HCT116 (cell line): Measurements from ENCODE around the gene HPD. TPM values are rescaled to one million over a fixed set of nuclear protein-coding genes. Genes with fewer than 3 reads are reported as not detected.

Experiments used
- ATAC-seq: fragments of 200-7000 bp; cut with Tn5 transposase; 2 replicates; pipeline ENCODE4 v1.9.1; 2020; ENCODE audit warnings: mild to moderate bottlenecking, moderate library complexity
- BruUV-seq: library from RNA; stranded (reverse); fragments of 400-500 nt; replicated peaks from 2 replicates; lab custom pipeline; 2021; lab: Mats Ljungman, UMichigan
- CTCF ChIA-PET: fragments of 300-600 bp; sonication (Branson Sonifier 250); formaldehyde crosslinking; loops from one replicate; lab custom pipeline; 2021; ENCODE audit warnings: antibody characterized with exemption; lab: Charles Lee
- POLR2A ChIA-PET: fragments of 300-600, 350-600 bp; sonication (Branson Sonifier 250); formaldehyde crosslinking; loops from one replicate; lab custom pipeline; 2021; ENCODE audit warnings: antibody characterized with exemption; lab: Charles Lee
- RAD21 ChIA-PET, 2 experiments: fragments of 300-600 bp; sonication (Branson Sonifier 250); formaldehyde crosslinking; loops; one replicate each; lab custom pipeline; 2023; ENCODE audit warnings: low total read pairs in 2 of 2; ENCODE audit not compliant: uncharacterized antibody in 2 of 2, unreplicated experiment in 2 of 2, low non-redundant PET in 1 of 2; lab: Charles Lee
- DNase-seq: peaks from one replicate; pipeline ENCODE4 v3.0.0-alpha.2; 2010; ENCODE audit warnings: low read depth, low spot score
- H2AFZ ChIP-seq: fragments of 200-600 bp; shearing (Covaris generic), sonication (generic); 2 replicates; pipeline ENCODE4 v1.6.1; 2017; ENCODE audit warnings: low read depth, mixed run types, mixed read lengths, antibody characterized with exemption, low read length; ENCODE audit not compliant: poor library complexity, severe bottlenecking
- H3K27ac ChIP-seq: 2 replicates; pipeline ENCODE4 v1.5.1; 2012; ENCODE audit warnings: low read depth, low read length
- H3K27me3 ChIP-seq: fragments of 200-600 bp; sonication (generic); 2 replicates; pipeline ENCODE4 v1.6.1; 2016; ENCODE audit warnings: mixed run types, low read length, mixed read lengths; ENCODE audit not compliant: insufficient read depth
- H3K36me3 ChIP-seq, 2 experiments: fragments of 200-500 bp in 1 of 2; fragments of 200-600 bp in 1 of 2; sonication (Bioruptor generic) in 1 of 2; sonication (generic) in 1 of 2; 2 replicates each; pipeline versions ENCODE4 v1.5.1 to v1.6.1; 2014 to 2016; ENCODE audit warnings: low read length in 2 of 2, inconsistent platforms in 1 of 2, mixed read lengths in 1 of 2, mixed run types in 1 of 2; ENCODE audit not compliant: insufficient read depth in 2 of 2, control insufficient read depth in 1 of 2
- H3K4me1 ChIP-seq, 2 experiments: fragments of 200-600 bp in 1 of 2; sonication (generic) in 1 of 2; 2 replicates each; pipeline versions ENCODE4 v1.5.1 to v1.6.1; 2012 to 2017; ENCODE audit warnings: low read length in 2 of 2, inconsistent platforms in 1 of 2, mild to moderate bottlenecking in 1 of 2, mixed read lengths in 1 of 2, mixed run types in 1 of 2, moderate library complexity in 1 of 2; ENCODE audit not compliant: insufficient read depth in 2 of 2, control insufficient read depth in 1 of 2
- H3K4me2 ChIP-seq: fragments of 200-600 bp; sonication (generic); 2 replicates; pipeline ENCODE4 v1.6.1; 2017; ENCODE audit warnings: mixed run types, low read length, mixed read lengths
- H3K4me3 ChIP-seq, 2 experiments: fragments of 200-600 bp in 1 of 2; sonication (generic) in 1 of 2; replicated peaks in 1 of 2; 2 replicates each; pipeline ENCODE4 v1.5.1; 2011 to 2016; ENCODE audit warnings: low read length in 2 of 2, control low read depth in 1 of 2, low read depth in 1 of 2, mild to moderate bottlenecking in 1 of 2, mixed read lengths in 1 of 2, mixed run types in 1 of 2
- H3K79me2 ChIP-seq: fragments of 200-600 bp; sonication (generic); 2 replicates; pipeline ENCODE4 v1.6.1; 2017; ENCODE audit warnings: mild to moderate bottlenecking, mixed run types, low read length, moderate library complexity, mixed read lengths; ENCODE audit not compliant: insufficient read depth
- H3K9ac ChIP-seq: fragments of 200-600 bp; sonication (generic); 2 replicates; pipeline ENCODE4 v1.6.1; 2016; ENCODE audit warnings: low read length, mixed read lengths
- H3K9me2 ChIP-seq: fragments of 200-600 bp; sonication (generic), shearing (Covaris generic); 2 replicates; pipeline ENCODE4 v1.6.1; 2017; ENCODE audit warnings: mixed run types, mild to moderate bottlenecking, moderate library complexity; ENCODE audit not compliant: insufficient read depth
- H3K9me3 ChIP-seq, 2 experiments: fragments of 200-500 bp in 1 of 2; fragments of 200-600 bp in 1 of 2; sonication (Bioruptor generic) in 1 of 2; sonication (generic) in 1 of 2; 2 replicates each; pipeline ENCODE4 v1.6.1; 2014 to 2017; ENCODE audit warnings: low read length in 2 of 2, mixed read lengths in 2 of 2, inconsistent platforms in 1 of 2, low read depth in 1 of 2, mild to moderate bottlenecking in 1 of 2, mixed run types in 1 of 2, moderate library complexity in 1 of 2; ENCODE audit not compliant: control insufficient read depth in 1 of 2, insufficient read depth in 1 of 2
- H4K20me1 ChIP-seq: fragments of 200-600 bp; sonication (generic), shearing (Covaris generic); 2 replicates; pipeline ENCODE4 v1.6.1; 2017; ENCODE audit warnings: mixed run types, mild to moderate bottlenecking, moderate library complexity; ENCODE audit not compliant: insufficient read depth
- CBX3 ChIP-seq: IDR thresholded peaks from 2 replicates; pipeline ENCODE4 v1.6.1; 2012; ENCODE audit warnings: low read depth
- CEBPB ChIP-seq: IDR thresholded peaks from 2 replicates; pipeline ENCODE4 v1.6.1; 2012; ENCODE audit warnings: low read depth
- EGR1 ChIP-seq: IDR thresholded peaks from 2 replicates; pipeline ENCODE4 v1.6.1; 2012; ENCODE audit warnings: low read depth
- ELF1 ChIP-seq: IDR thresholded peaks from 2 replicates; pipeline ENCODE4 v1.6.1; 2012; ENCODE audit warnings: low read depth, borderline replicate concordance
- EZH2phosphoT487 ChIP-seq: fragments of 200-600 bp; IDR thresholded peaks from 2 replicates; pipeline ENCODE4 v1.6.1; 2018; ENCODE audit warnings: antibody characterized with exemption, borderline replicate concordance
- FOSL1 ChIP-seq: IDR thresholded peaks from 2 replicates; pipeline ENCODE4 v1.6.1; 2012; ENCODE audit warnings: low read depth
- JUND ChIP-seq: IDR thresholded peaks from 2 replicates; pipeline ENCODE4 v1.6.1; 2012
- MAX ChIP-seq: IDR thresholded peaks from 2 replicates; pipeline ENCODE4 v1.6.1; 2012
- POLR2A ChIP-seq: IDR thresholded peaks from 2 replicates; pipeline ENCODE4 v1.7.0; 2011; ENCODE audit warnings: borderline replicate concordance; ENCODE audit not compliant: insufficient read depth, insufficient read length; ENCODE audit errors: extremely low read depth
- POLR2AphosphoS5 ChIP-seq: IDR thresholded peaks from 2 replicates; pipeline ENCODE4 v1.6.1; 2011; ENCODE audit warnings: mild to moderate bottlenecking, low read depth, low read length, moderate library complexity
- RAD21 ChIP-seq: IDR thresholded peaks from 2 replicates; pipeline ENCODE4 v1.6.1; 2012; ENCODE audit warnings: low read depth, mild to moderate bottlenecking
- REST ChIP-seq: IDR thresholded peaks from 2 replicates; pipeline ENCODE4 v1.6.1; 2012; ENCODE audit warnings: low read depth
- SIN3A ChIP-seq: IDR thresholded peaks from 2 replicates; pipeline ENCODE4 v1.6.1; 2012; ENCODE audit warnings: low read depth
- SP1 ChIP-seq: IDR thresholded peaks from 2 replicates; pipeline ENCODE4 v1.6.1; 2012; ENCODE audit warnings: low read depth
- YY1 ChIP-seq: IDR thresholded peaks from 2 replicates; pipeline ENCODE4 v1.6.1; 2011; ENCODE audit warnings: low read length, low read depth, moderate library complexity, mild to moderate bottlenecking; ENCODE audit not compliant: insufficient replicate concordance; ENCODE audit errors: extremely low read depth
- ZFX ChIP-seq: fragments of 450-650 bp; IDR thresholded peaks from 2 replicates; pipeline ENCODE4 v1.6.1; 2017
- ZNF274 ChIP-seq: fragments of 200-500 bp; sonication (Bioruptor generic); IDR thresholded peaks from 2 replicates; pipeline ENCODE4 v1.6.1; 2014; ENCODE audit warnings: mild to moderate bottlenecking, low read depth, low read length, inconsistent platforms
- intact Hi-C: fragments of 100-400 bp; cut with micrococcal nuclease; formaldehyde crosslinking; loops from 2 replicates; pipeline ENCODE4 v1.10.0; 2022
- total RNA-seq: library from RNA; stranded (reverse); gene quantifications from one replicate; pipeline ENCODE4 v1.2.1, GENCODE V29; 2021; ENCODE audit not compliant: unreplicated experiment

HPD gene
- total RNA-seq, 1 experiment from 2014 or later, result 1.1 TPM

- RAD21 ChIA-PET, result no interaction called here
- POLR2A ChIA-PET, result no interaction called here
- no peaks in the 10 kb centered on the region for H3K9me2 ChIP-seq
- no peak for TF ChIP-seq EZH2phosphoT487
- TF ChIP-seq SP1, result no peak
- no peak for TF ChIP-seq POLR2A
- TF ChIP-seq ZFX, result no peak
- no peak for TF ChIP-seq YY1
- TF ChIP-seq FOSL1, result no peak
- no peak for TF ChIP-seq ELF1
- TF ChIP-seq CBX3, result no peak
- no peak for TF ChIP-seq EGR1
- no peak for TF ChIP-seq CEBPB
- TF ChIP-seq ZNF274, result no peak
- no peak for TF ChIP-seq POLR2AphosphoS5
- no peak for TF ChIP-seq MAX
- TF ChIP-seq RAD21, result no peak
- TF ChIP-seq REST, result no peak
- no peak for TF ChIP-seq SIN3A
- TF ChIP-seq JUND, result no peak
- H3K9me3 ChIP-seq, result no peaks in the 10 kb centered on the region
- H3K9ac ChIP-seq, result no peak overlapping the region
- no peak for DNase-seq
- ATAC-seq, result no peak
- H3K27ac ChIP-seq, result no peak overlapping the region
- no peak overlapping the region for H3K4me2 ChIP-seq
- peaks cover 0 to 27% of the 10 kb centered on the region in 2 experiments; a peak in 3 of 4 replicates for H3K4me1 ChIP-seq
- no peak overlapping the region for H3K4me3 ChIP-seq
- CTCF ChIA-PET, result no interaction called here
- intact Hi-C loops, result no loop called here
- no peak overlapping the region for H2AFZ ChIP-seq
- no peaks in the 10 kb centered on the region for H3K36me3 ChIP-seq
- no TSS peak for BruUV-seq
- no peaks in the 10 kb centered on the region for H3K27me3 ChIP-seq
- no peaks in the 10 kb centered on the region for H3K79me2 ChIP-seq
- H4K20me1 ChIP-seq, result no peaks in the 10 kb centered on the region
Observed at GRCh38 chr12:121845701-121846100, 13.0 kb downstream of the HPD start.
